Lung (tissue), 12 donors: ENCODE results near the gene ZNHIT3. TPM values are rescaled to one million over a fixed set of nuclear protein-coding genes. Genes with fewer than 3 reads are reported as not detected.

Experiments used
- ATAC-seq: fragments of 200-7000 bp; cut with Tn5 transposase; one replicate; pipeline ENCODE4 v1.9.1; 2020; ENCODE audit warnings: moderate number of reproducible peaks; ENCODE audit not compliant: insufficient read depth, low FRiP score
- DNase-seq, 3 donors: peaks; one replicate each; pipeline ENCODE4 v3.0.0-alpha.2; 2013 to 2017
- H3K27ac ChIP-seq, 2 donors: one replicate each; pipeline ENCODE4 v1.5.1; 2013; ENCODE audit warnings: mild to moderate bottlenecking in 2 of 2, moderate library complexity in 2 of 2, control low read depth in 1 of 2, inconsistent platforms in 1 of 2, low read depth in 1 of 2, low read length in 1 of 2
- H3K27me3 ChIP-seq, 3 donors: one replicate each; pipeline ENCODE4 v1.5.1; 2013; ENCODE audit warnings: low read length in 2 of 3; ENCODE audit not compliant: control insufficient read depth in 3 of 3, insufficient read depth in 3 of 3
- H3K36me3 ChIP-seq, 4 donors: one replicate each; pipeline ENCODE4 v1.5.1; 2013; ENCODE audit warnings: low read length in 4 of 4, mild to moderate bottlenecking in 1 of 4, moderate library complexity in 1 of 4; ENCODE audit not compliant: control insufficient read depth in 4 of 4, insufficient read depth in 4 of 4
- H3K4me1 ChIP-seq, 5 donors: one replicate each; pipeline ENCODE4 v1.5.1; 2013; ENCODE audit warnings: low read length in 5 of 5, mild to moderate bottlenecking in 2 of 5, moderate library complexity in 1 of 5; ENCODE audit not compliant: control insufficient read depth in 5 of 5, insufficient read depth in 5 of 5
- H3K4me3 ChIP-seq: one replicate; pipeline ENCODE4 v1.5.1; 2013; ENCODE audit warnings: mild to moderate bottlenecking, control low read depth, moderate library complexity
- H3K9ac ChIP-seq, 2 donors: one replicate each; pipeline ENCODE4 v1.5.1; 2013; ENCODE audit warnings: low read length in 2 of 2, control low read depth in 1 of 2; ENCODE audit not compliant: insufficient read depth in 1 of 2
- H3K9me3 ChIP-seq, 4 donors: one replicate each; pipeline ENCODE4 v1.5.1; 2013; ENCODE audit warnings: low read length in 3 of 4, mild to moderate bottlenecking in 1 of 4, moderate library complexity in 1 of 4; ENCODE audit not compliant: control insufficient read depth in 4 of 4, insufficient read depth in 3 of 4
- CTCF ChIP-seq: IDR thresholded peaks from 2 replicates; pipeline ENCODE4 v1.5.1; 2012; ENCODE audit warnings: mild to moderate bottlenecking; ENCODE audit errors: control extremely low read depth, extremely low read depth
- WGBS, 2 donors: extraction: QIAGEN DNeasy Blood & Tissue Kit; methylation state at CpG; one replicate each; pipeline ENCODE4 v1.1.7; 2013; 5-methylcytosine and 5-hydroxymethylcytosine counted together
- polyA plus RNA-seq, 2 donors: library from polyadenylated mRNA; stranded (reverse); fragments of 200-250 nt; gene quantifications; one replicate each; pipeline ENCODE4 v1.2.1, GENCODE V29; 2013
- total RNA-seq, 2 donors: library from RNA; depleted of rRNA in 1 of 2; stranded (reverse); fragments of >200 nt in 1 of 2; gene quantifications; one replicate each; pipeline ENCODE4 v1.2.1, GENCODE V29; 2014 to 2021
- donor health status: control.
- donor health status: control.
- donor health status: Bipolar disorder and iron deficiency.
- donor health status: healthy.
- donor health status: DM: yes; HTN: yes; CAD: no.

Gene ZNHIT3
- total and polyA plus RNA-seq, 4 donors: 23.0 to 35.2 (median 33.6) TPM

DNA sequence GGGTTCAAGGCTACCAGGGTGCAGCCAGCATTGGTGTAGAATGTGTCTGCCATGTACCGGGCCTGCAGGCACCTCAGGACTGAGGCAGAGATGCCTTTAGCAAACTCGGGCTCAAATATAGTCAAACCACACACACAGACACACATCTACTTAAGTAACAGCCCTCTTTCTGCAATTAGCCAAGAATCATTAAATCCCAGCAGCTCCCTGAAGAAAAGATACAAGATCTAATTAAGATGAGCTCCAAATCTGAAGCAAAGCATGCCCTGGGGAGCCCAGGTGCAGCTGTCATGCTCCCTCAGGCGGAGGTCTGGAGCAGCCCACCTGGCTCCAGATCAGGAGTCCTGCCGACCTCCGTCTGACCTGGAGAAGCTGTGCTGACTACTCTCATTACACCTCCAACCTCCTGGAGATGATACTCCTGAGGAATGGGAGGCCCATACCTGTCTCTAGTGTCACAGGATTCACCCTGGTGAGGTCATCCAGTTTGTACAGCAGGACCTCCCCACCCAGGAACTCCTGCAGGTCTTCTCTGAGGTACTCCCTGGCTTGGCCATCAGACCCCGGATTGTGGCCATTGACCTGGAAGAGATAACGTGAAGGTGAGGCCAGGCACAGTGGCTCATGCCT lies 41.3 kb downstream of the ZNHIT3 start:
- H3K36me3 ChIP-seq: peaks cover 12 to 37% (median 28%) of the 10 kb centered on the region in 4 donors
- no peak overlapping the region for H3K27ac ChIP-seq
- no peaks in the 10 kb centered on the region for H3K27me3 ChIP-seq
- no peak for DNase-seq
- H3K4me1 ChIP-seq: peaks cover 0 to 1% (median 0%) of the 10 kb centered on the region in 5 donors
- H3K9me3 ChIP-seq: no peaks in the 10 kb centered on the region
- H3K9ac ChIP-seq: no peak overlapping the region
- no peak for TF ChIP-seq CTCF
- no peak for ATAC-seq
- WGBS, 2 donors: 97 to 99% methylated on average over 7 of the region's 7 CpGs
- no peak overlapping the region for H3K4me3 ChIP-seq

- Histone ChIP-seq H3K4me3 (no peak overlapping the region), H3K27ac (no peak overlapping the region), H3K9me3 (no peaks in the 10 kb centered on the region), H3K36me3 (peaks cover 12 to 33% (median 30%) of the 10 kb centered on the region in 4 donors), H3K9ac (no peak overlapping the region), H3K27me3 (no peaks in the 10 kb centered on the region), H3K4me1 (peaks cover 0 to 5% (median 0%) of the 10 kb centered on the region in 5 donors)
- TF ChIP-seq CTCF: no peak
- no peak for ATAC-seq
- DNase-seq: no peak
Observed at GRCh38 chr17:36529121-36529520, 42.6 kb downstream of the ZNHIT3 start.

DNA sequence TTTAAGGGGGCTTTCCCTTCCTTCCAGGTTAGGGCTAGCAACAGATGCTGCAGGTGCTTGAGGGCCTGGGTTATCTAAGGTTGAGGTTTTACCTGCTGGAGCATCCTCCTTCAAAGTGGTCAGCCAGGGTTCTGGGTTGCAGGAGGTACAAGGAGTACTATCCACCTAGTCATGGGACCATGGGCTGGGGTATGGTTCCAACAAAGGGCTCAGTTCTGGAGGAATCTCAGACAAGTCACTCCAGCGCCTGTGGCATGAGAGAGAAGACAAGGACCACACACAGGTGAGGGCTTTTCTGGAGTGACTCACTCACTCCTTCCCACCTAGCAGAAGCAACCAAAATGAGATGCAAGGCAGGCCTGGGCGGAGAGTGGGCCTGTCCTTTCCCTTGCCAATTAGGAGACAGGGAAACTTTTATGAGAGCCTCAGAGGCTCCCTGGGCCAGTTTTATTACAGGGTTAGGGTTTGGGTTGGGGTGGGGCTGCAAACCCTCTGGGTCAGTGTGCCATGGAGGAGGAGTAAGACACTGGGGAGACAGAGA lies 46.0 kb downstream of the ZNHIT3 start:
- DNase-seq (no peak), ATAC-seq (no peak)
- no peaks in the 10 kb centered on the region for H3K9me3 ChIP-seq
- H3K36me3 ChIP-seq: peaks cover 9 to 16% (median 13%) of the 10 kb centered on the region in 4 donors
- H3K4me1 ChIP-seq: peaks cover 0 to 10% (median 3%) of the 10 kb centered on the region in 5 donors
- WGBS, 2 donors: 96% methylated on average over 2 of the region's 2 CpGs
- H3K4me3 ChIP-seq: no peak overlapping the region
- H3K27me3 ChIP-seq: no peaks in the 10 kb centered on the region
- TF ChIP-seq CTCF: no peak
- no peak overlapping the region for H3K9ac ChIP-seq
- no peak overlapping the region for H3K27ac ChIP-seq
